Activated CD4-positive, alpha-beta T cell treated with anti-CD3 and anti-CD28 coated beads for 48 hours (primary cell): ENCODE measurements around the gene MYO1G.
"Not testable (repeated sequence)": the region's sequence is repeated elsewhere in the genome, so short reads cannot be mapped to it uniquely, and the experiment has no call there.

Experiments
- DNase-seq: peaks from one replicate; pipeline ENCODE4 v3.0.0-alpha.2; 2020

Gene MYO1G

DNA sequence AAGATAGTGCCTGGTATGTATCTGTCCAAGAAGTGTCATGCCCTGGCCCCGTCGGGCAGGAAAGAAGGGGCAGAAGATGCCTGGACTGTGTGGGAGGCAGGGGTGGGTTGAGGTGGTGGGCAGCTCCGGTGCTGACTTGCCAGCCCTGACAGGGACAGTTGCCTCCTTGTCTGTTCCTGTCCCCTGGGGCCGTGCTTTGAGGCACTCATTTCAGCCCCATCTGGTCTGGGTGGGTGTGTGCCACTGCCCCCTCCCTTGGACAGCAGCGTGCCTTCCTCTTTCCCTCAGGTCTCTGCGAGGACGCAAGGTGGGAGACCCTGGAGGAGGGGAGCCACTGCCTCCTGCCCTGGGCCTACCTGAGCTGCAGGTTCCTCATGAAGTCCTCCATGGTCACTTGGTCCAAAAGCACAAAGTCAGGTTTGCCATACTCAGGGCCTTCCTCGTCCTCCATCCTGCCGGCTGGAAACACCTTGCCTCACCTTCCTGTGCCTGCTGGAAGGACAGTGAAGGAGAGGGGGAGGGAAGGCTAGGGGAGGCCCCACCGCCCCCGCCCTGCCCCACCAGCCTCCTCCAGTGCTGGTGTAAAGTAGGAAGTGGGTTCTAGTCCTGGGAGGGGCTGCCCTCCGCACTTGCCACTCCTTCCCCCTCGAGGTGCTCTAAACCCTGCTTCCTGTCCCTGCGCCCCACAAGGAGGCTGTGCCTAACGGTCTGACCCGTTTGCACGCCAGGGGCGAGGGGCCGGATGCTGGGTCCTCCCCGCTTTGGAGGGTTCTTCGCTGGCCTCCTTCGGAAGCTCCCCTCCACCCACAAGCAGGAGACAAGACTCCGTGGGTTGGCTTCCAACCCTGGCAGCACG lies at the start of gene MYO1G:
TSS of gene MYO1G (minus strand) at position 505 of the 856 bp plus-strand sequence. CDS start at position 451, 54 bp downstream.
- peak; percentile 93 for DNase-seq

DNA sequence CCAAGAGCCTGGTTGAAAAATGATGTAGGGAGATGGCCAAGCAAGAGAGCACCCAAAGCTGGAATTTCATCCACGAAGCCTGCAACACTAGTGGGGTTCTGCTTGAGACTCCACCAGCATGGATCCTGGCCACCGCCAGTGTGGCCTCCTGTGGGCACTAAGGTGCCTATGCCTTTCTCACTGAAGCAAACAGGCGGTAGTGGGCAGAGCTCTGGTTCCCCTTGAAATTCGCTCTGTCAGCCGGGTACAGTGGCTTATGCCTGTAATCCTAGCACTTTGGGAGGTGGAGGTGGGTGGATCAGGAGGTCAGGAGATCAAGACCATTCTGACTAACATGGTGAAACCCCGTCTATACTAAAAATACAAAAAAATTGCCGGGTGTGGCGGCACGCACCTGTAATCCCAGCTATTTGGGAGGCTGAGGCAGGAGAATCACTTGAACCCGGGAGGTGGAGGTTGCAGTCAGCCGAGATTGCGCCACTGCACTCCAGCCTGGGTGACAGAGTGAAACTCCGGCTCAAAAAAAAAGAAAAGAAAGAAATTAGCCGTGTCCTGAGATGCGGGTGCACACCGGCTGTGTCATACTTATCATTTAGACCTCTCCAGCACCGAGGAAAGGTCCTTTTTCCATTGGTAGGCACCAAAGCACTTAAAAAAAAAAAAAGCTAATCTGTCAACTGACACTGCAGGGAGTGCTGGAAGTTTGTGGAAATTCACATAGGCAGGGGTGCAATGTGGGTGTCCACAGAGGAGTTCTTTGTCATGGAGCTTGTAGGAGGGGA lies 49.5 kb upstream of the MYO1G start:
- peak; percentile 36 for DNase-seq

DNA sequence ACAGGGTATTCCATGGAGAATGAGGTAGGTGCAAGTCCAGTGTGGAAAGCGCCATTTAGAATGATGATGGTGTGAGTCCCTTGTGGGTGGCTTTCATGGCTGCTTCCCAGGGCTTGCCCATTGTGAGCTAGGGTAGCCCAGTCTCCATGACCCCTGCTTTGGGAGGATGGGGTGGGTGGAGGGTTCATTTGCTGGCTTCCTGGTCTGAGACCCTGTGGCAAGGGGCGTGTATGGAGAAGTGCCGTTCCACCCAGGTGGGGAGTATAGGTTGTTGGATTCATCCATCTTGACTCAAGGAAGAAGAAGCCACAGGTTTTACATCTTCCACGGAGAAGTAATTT lies 48.9 kb upstream of the MYO1G start:
- DNase-seq, result no peak

DNA sequence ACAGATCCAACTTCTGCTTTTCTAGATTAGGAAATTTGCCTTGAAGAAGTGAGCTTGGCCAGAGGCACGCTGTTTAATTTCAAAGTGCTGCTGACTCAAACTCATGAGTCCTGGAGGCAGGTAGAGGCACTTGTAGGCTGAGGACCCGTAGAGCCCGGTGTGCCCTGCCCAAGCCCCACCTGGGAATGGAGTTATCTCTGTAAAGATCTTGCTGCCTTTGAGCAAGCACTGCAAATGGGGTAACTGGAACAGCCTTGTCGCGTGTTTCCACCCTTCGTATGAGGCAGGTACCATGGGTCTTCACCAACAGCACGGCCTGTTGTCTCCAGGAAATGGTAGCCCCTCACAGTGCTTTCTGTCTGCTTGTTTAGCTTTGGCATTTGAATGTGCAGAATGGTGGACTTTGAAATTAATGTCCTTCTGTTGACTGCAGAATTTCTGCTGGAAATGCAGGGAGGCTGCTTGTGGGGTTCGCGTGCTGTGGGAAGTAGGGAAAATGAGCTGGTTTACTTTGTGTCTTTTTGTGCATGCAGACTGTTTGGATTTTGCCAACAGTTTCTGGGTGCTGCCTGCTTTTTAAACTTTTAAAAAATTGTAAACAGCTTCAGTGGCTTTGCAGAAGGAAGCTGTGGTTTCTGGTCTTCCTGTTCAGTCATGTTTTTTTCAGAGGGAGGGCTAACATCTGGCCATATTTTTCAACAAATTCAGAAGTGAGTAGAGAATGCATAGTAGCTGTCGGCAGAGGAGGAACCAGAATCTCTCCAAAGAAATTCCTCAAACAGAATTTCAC lies 48.4 kb upstream of the MYO1G start:
- no peak for DNase-seq

GRCh38 chr7:45026013-45026412 lies 47.2 kb upstream of the MYO1G start:
- no peak for DNase-seq

DNA sequence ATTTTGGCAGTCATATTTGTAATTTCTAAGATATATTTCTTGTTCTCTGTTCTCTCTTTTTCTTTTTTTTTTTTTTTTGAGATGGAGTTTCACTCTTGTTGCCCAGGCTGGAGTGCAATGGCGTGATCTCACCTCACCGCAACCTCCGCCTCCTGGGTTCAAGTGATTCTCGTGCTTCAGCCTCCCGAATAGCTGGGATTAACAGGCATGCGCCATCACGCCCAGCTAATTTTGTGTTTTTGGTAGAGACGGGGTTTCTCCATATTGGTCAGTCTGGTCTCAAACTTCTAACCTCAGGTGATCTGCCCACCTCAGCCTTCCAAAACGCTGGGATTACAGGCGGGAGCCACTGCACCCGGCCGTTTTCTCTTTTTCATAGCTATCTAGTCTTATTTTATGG lies 46.7 kb upstream of the MYO1G start:
- DNase-seq, result not testable (repeated sequence)

- DNase-seq, result no peak
Observed at GRCh38 chr7:45024126-45024744, 45.4 kb upstream of the MYO1G start.

DNA sequence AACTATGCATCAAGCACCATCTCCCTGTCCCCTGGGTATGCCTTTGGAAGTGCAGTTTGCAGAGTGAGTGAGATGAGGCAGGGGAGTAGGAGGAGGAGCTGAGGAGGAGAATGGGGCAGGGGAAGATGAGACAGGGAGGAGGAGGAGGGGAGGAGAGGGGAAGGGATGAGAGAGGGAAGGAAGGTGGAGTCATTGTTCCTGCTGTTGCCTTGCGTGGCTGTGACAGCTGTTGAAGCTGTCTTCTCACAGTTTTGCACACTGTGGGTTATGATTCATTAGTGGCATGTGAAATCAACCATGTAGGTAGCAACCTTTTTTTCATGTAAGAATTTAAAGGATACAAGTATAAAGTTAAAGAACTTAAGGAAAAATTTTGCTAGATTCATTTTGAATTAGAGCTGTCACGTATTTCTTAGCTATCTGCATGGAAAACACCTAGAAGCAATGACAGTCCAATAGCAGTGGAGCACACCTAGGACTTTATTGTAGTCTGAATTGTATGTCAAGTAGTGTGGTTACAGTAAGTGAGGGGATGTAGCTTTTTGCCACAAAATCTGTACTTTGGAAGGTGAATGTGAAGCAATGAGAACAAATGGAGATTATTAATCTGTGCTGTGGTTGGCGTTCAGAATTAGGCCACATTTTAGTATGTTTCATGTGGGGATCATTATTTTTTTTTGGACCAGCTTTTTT lies 42.9 kb upstream of the MYO1G start:
- DNase-seq, result peak; percentile 42

- no peak for DNase-seq
Observed at GRCh38 chr7:45020915-45021314, 42.1 kb upstream of the MYO1G start.

DNA sequence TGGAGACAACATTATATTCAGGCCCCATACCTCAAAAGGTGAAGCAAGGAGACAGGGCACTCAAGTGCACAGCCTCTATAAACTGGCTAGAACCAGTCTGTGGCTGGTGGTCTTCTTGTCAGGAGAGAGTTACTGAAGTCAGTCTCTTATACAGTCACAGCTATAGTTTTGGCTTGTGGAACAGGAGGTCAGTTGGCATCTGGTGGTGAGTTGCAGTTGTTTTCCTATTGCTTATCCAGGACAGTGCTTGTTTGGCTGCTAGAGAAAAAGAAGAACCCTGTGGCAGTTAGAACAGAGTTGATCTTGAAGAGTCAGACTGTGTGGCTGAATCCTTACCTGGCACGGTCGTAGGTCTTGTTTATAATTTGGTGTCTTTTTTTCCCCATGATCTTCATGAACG lies 38.4 kb upstream of the MYO1G start:
- DNase-seq, result no peak

DNA sequence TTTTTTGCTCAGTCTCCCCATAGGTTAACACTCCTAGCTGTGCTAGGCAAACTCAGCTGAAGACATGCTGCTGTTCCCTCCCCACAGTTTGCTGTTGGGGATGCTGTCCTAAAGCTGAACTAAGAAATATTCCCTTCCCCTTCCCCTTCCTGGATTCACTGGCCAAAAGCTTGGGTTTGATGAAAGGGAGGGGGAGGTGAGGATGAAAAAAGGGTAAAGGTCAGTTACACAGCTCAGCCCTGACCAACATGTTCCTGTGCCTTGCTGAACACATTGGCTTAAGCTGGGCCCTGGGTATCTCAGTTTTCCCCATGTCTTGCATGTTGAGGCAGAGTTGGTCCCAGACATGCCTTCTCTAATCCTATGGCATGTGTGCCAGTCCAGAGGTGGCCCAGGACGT lies 36.5 kb upstream of the MYO1G start:
- no peak for DNase-seq

DNA sequence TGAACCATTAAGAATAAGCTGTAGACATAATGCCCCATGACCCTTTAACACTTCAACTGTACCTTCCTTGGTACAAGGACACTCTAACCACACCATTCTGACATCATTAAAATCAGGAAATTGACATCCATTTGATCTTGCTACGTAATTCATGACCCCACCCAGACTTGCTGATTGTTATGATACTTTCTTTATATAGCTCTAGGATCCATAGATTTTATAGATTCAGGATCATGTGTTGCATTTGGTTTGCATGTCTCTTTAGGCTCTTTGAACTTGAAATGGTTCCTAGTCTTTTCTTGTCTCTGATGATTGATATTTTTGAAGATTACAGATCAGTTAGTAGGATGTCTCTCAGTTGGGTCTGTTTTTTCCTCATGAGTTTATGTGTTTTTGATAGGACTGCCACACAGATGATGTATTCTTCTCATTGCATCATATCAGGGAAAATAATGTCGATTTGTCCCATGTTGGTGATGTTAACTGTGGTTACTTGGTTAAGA lies 34.7 kb upstream of the MYO1G start:
- DNase-seq, result no peak

DNA sequence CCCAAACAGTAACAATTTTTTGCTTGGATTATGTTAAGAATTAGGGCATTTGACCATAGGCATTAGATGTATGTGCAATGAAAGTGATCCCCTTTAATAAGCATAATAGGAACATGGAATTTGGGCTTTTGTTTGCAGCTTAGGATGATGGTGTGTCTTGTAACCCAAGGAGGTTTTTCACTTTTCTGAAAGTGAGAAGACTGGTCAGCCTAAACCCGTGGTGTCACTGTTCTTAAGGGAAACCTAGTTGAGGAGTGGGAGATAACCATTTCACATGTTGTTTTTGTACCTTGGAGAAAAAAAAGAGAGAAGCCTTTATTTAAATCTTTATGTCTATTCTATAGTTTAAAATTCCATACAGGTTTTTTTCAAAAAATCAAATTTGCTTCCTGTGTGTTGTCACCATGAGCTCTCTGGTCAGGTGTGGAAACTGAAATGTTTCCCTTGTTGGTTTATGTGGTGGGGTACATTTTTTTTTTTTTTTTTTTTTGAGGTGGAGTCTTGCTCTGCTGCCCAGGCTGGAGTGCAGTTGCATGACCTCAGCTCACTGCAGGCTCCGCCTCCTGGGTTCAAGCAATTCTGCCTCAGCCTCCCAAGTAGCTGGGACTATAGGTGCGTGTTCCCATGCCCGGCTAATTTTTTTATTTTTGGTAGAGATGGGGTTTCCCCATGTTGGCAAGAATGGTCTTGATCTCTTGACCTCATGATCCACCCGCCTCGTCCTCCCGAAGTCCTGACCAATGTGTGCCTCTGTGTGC lies 28.9 kb upstream of the MYO1G start:
- no peak for DNase-seq

DNA sequence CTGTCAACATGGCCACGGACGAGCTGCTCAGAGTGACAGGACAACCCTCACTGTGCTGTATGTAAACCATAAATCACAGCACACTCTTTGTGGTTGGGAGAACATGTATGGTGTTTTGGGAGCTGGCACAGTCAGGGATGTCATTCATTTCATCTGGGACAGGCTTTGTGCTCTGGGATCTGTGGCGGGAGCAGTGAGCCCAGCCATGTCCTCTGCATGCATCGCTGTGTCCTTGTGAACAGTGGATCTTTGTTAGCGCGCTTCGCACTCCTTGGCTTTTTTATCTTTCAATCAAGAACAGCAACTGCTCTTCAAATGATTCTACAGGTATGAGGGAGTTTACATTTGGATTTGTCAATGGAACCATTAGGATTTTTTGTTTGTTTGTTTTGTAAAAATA lies 28.3 kb upstream of the MYO1G start:
- DNase-seq, result no peak

DNA sequence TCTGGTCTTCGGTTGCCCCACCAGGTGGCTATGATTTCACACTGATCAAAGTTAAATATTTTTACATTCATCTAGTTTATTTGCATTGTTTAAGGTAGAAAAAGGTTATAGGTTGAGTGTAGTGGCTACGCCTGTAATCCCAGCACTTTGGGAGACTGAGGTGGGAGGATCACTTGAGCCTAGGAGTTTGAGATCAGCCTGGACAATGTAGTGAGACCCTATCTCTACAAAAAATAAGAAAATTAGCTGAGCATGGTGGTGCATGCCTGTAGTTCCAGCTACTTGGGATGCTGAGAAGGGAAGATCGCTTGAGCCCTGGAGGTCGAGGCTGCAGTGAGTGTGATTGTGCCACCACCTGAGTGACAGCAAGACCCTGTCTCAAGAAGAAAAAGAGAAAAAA lies 25.0 kb upstream of the MYO1G start:
- no peak for DNase-seq

- no peak for DNase-seq
Observed at GRCh38 chr7:45001826-45002225, 23.0 kb upstream of the MYO1G start.

GRCh38 chr7:45001138-45001694 lies 22.4 kb upstream of the MYO1G start:
- peak; percentile 82 for DNase-seq

DNA sequence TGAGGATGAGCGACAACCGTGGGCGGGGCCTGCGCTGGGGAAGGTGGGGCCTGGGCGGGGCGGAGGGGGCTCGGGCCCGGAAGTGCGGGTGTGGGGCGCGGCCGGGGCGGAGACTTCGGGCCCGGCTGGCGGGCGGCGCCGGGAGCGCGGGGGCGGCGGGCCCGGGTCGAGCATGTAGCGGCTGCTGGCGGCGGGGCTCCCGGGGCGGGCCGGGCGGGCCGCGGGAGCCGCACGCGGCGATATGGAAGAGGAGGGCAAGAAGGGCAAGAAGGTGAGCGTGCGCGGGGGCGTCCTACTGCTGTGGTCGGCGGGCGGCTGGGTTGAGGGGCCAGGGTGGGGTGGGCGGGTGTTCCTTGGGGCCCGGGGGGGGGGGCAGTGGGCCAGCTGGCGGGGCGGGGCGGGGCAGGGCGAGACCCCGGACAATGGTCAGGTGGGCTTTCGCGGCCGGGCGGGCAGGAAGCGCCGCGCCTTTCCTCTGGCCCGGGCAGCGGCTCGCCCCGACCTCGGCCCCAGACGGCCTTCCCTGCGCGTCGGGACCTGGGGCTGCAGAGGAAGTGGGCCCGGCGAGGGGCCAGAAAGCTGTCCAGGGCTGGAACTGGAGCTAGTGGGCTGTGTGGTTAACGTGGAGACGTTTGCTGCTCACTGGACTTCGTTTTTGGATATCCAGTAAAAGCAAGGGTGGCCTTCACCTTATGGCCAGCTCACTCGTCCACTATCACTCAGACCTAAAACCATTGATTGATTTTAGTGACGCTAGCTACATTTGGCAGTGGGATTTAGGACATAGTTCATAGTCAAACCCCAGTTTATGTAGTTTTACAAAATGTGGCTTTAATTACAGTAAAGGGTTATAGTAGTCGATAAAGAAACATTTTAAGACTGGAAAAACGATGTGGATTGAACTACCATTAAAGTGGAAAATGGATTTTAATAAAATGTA lies 21.5 kb upstream of the MYO1G start, which contains the start of gene CCM2:
TSS of gene CCM2 (plus strand) at position 109 of the 940 bp plus-strand sequence. CDS start at position 242, 133 bp downstream.
- DNase-seq, result peak; percentile 35

GRCh38 chr7:44999245-45000092 lies 20.7 kb upstream of the MYO1G start:
- DNase-seq, result peak; percentile 100
